SK-N-SH treated with all-trans-retinoic acid at 6 μM for 48 hours (cell line): ENCODE data around the gene DYSF.

Experiments used
- ATAC-seq: fragments of 200-7000 bp; cut with Tn5 transposase; 3 replicates; pipeline ENCODE4 v1.9.1; 2020; ENCODE audit warnings: mild to moderate bottlenecking, moderate library complexity
- ARNTL ChIP-seq: fragments of 450-650 bp; formaldehyde crosslinking; IDR thresholded peaks from 2 replicates; pipeline ENCODE4 v1.5.0; 2020; ENCODE audit warnings: low read depth, mild to moderate bottlenecking, moderate library complexity, borderline replicate concordance
- BACH2 ChIP-seq: fragments of 250-450 bp; sonication (Bioruptor Pico); IDR thresholded peaks from 2 replicates; pipeline ENCODE4 v1.9.0; 2021; ENCODE audit warnings: mild to moderate bottlenecking, borderline replicate concordance
- CREB5 ChIP-seq: fragments of 250-450 bp; sonication (Bioruptor Pico); IDR thresholded peaks from 2 replicates; pipeline ENCODE4 v1.5.1; 2020; ENCODE audit warnings: low read depth, mild to moderate bottlenecking, moderate library complexity
- CSDC2 ChIP-seq: fragments of 250-450 bp; sonication (Bioruptor Pico); IDR thresholded peaks from 2 replicates; pipeline ENCODE4 v1.5.0; 2020; ENCODE audit warnings: mild to moderate bottlenecking, moderate library complexity
- CSRNP3 ChIP-seq: fragments of 250-450 bp; sonication (Bioruptor Pico); IDR thresholded peaks from 2 replicates; pipeline ENCODE4 v1.5.1; 2021; ENCODE audit warnings: mild to moderate bottlenecking, moderate library complexity
- GLIS3 ChIP-seq: fragments of 250-450 bp; sonication (Bioruptor Pico); IDR thresholded peaks from 2 replicates; pipeline ENCODE4 v1.5.0; 2020; ENCODE audit warnings: mild to moderate bottlenecking, moderate library complexity
- ISL1 ChIP-seq: fragments of 250-450 bp; sonication (Bioruptor Pico); IDR thresholded peaks from 2 replicates; pipeline ENCODE4 v2.1.2; 2022; ENCODE audit warnings: mild to moderate bottlenecking, moderate library complexity
- PATZ1 ChIP-seq: fragments of 250-450 bp; sonication (Bioruptor Pico); IDR thresholded peaks from 2 replicates; pipeline ENCODE4 v1.8.0; 2020; ENCODE audit warnings: mild to moderate bottlenecking, moderate library complexity, borderline replicate concordance
- POU6F1 ChIP-seq: fragments of 250-450 bp; sonication (Bioruptor Pico); IDR thresholded peaks from 2 replicates; pipeline ENCODE4 v1.8.0; 2021; ENCODE audit warnings: low read depth, mild to moderate bottlenecking, moderate library complexity, borderline replicate concordance
- PPARA ChIP-seq: fragments of 250-450 bp; sonication (Bioruptor Pico); IDR thresholded peaks from 2 replicates; pipeline ENCODE4 v1.5.0; 2020; ENCODE audit warnings: mild to moderate bottlenecking, borderline replicate concordance
- RARB ChIP-seq: fragments of 250-450 bp; sonication (Bioruptor Pico); IDR thresholded peaks from 2 replicates; pipeline ENCODE4 v1.8.0; 2021; ENCODE audit warnings: mild to moderate bottlenecking, moderate library complexity
- SNAI2 ChIP-seq: fragments of 250-450 bp; sonication (Bioruptor Pico); IDR thresholded peaks from 2 replicates; pipeline ENCODE4 v1.5.0; 2020; ENCODE audit warnings: mild to moderate bottlenecking, moderate library complexity
- TCF4 ChIP-seq: fragments of 250-450 bp; sonication (Bioruptor Pico); IDR thresholded peaks from 2 replicates; pipeline ENCODE4 v1.8.0; 2021; ENCODE audit warnings: mild to moderate bottlenecking, moderate library complexity, borderline replicate concordance
- TOX ChIP-seq: fragments of 250-450 bp; sonication (Bioruptor Pico); IDR thresholded peaks from 2 replicates; pipeline ENCODE4 v1.8.0; 2021; ENCODE audit warnings: mild to moderate bottlenecking, moderate library complexity, borderline replicate concordance
- TSHZ2 ChIP-seq: fragments of 250-450 bp; sonication (Bioruptor Pico); IDR thresholded peaks from 2 replicates; pipeline ENCODE4 v1.5.0; 2020; ENCODE audit warnings: mild to moderate bottlenecking, moderate library complexity
- ZFP3 ChIP-seq: fragments of 250-450 bp; sonication (Bioruptor Pico); IDR thresholded peaks from 2 replicates; pipeline ENCODE4 v1.5.0; 2020; ENCODE audit warnings: mild to moderate bottlenecking, moderate library complexity
- ZFP30 ChIP-seq: fragments of 450-650 bp; formaldehyde crosslinking; IDR thresholded peaks from 2 replicates; pipeline ENCODE4 v1.5.0; 2022; ENCODE audit warnings: mild to moderate bottlenecking, moderate library complexity
- ZNF565 ChIP-seq: fragments of 450-650 bp; formaldehyde crosslinking; conservative IDR thresholded peaks from 2 replicates; pipeline ENCODE4 v1.5.0; 2020; ENCODE audit warnings: low read depth, mild to moderate bottlenecking, moderate library complexity
- ZNF70 ChIP-seq: fragments of 450-650 bp; formaldehyde crosslinking; IDR thresholded peaks from 2 replicates; pipeline ENCODE4 v1.5.0; 2020; ENCODE audit warnings: mild to moderate bottlenecking, moderate library complexity
- ZNF8 ChIP-seq: fragments of 450-650 bp; formaldehyde crosslinking; IDR thresholded peaks from 2 replicates; pipeline ENCODE4 v1.5.0; 2020; ENCODE audit warnings: mild to moderate bottlenecking, moderate library complexity

DYSF gene

GRCh38 chr2:71469403-71470398, 16.3 kb downstream of the DYSF start:
- no peak for ATAC-seq
- no peak for TF ChIP-seq PATZ1 (CRISPR knock-in tag)

GRCh38 chr2:71471276-71471675, 17.9 kb downstream of the DYSF start:
- no peak for ATAC-seq
- no peak for TF ChIP-seq ISL1
- no peak for TF ChIP-seq ZNF565 (CRISPR knock-in tag)
- no peak for TF ChIP-seq BACH2 (CRISPR knock-in tag)
- no peak for TF ChIP-seq ARNTL (CRISPR knock-in tag)
- no peak for TF ChIP-seq PPARA (CRISPR knock-in tag)
- no peak for TF ChIP-seq TOX (CRISPR knock-in tag)
- no peak for TF ChIP-seq ZNF70 (CRISPR knock-in tag)
- no peak for TF ChIP-seq ZFP30 (CRISPR knock-in tag)
- no peak for TF ChIP-seq CSRNP3 (CRISPR knock-in tag)
- no peak for TF ChIP-seq TCF4 (CRISPR knock-in tag)
- TF ChIP-seq CREB5 (CRISPR knock-in tag): no peak
- TF ChIP-seq TSHZ2: no peak
- TF ChIP-seq, all 23 proteins: peak for 0

- ATAC-seq: no peak
- no peak for TF ChIP-seq CREB5 (CRISPR knock-in tag)
- no peak for TF ChIP-seq SNAI2 (CRISPR knock-in tag)
- TF ChIP-seq ZFP3 (CRISPR knock-in tag): no peak
- TF ChIP-seq BACH2 (CRISPR knock-in tag): no peak
- TF ChIP-seq TCF4 (CRISPR knock-in tag): no peak
- no peak for TF ChIP-seq ZNF8 (CRISPR knock-in tag)
- no peak for TF ChIP-seq ZFP30 (CRISPR knock-in tag)
- no peak for TF ChIP-seq ZNF565 (CRISPR knock-in tag)
- no peak for TF ChIP-seq CSDC2 (CRISPR knock-in tag)
- no peak for TF ChIP-seq RARB (CRISPR knock-in tag)
- no peak for TF ChIP-seq ZNF70 (CRISPR knock-in tag)
- TF ChIP-seq PPARA (CRISPR knock-in tag): no peak
- no peak for TF ChIP-seq CSRNP3 (CRISPR knock-in tag)
- no peak for TF ChIP-seq POU6F1 (CRISPR knock-in tag)
- no peak for TF ChIP-seq TSHZ2
- no peak for TF ChIP-seq GLIS3
- TF ChIP-seq ISL1: no peak
These were observed 18.7 kb downstream of the DYSF start for GRCh38 chr2:71472019-71472418.
